ENCODE measurements around the gene DAPL1. TPM values are rescaled to one million over a fixed set of nuclear protein-coding genes. Genes with fewer than 3 reads are reported as not detected.

The DAPL1 gene
- polyA plus RNA-seq, 1 donor from 2014 or later, result 4.2 TPM

DNA sequence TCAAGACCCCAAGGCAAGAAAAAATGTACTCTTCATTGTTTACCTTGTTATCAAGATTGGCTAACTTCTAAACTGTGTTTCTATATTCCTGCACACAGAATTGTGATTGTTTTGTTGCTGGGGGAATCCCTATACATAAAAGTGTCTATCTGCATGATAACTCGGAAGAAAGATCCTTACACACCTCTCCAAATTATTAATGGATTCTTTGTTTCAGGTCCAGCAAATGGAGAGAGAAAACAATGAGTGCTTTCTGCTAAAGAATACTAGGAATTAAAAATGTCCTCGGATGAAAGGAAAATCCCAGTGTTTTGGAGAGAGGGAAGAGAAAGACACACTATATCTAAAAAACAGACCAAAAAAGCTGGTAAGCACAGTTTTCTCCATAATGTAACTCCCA lies 6.2 kb upstream of the DAPL1 start:
- no peaks in the 10 kb centered on the region for H3K36me3 ChIP-seq (ENCODE audit: insufficient read depth, low read length)
- no peak overlapping the region for H3K4me2 ChIP-seq (ENCODE audit: low read length)
- no peak for TF ChIP-seq SMC3 (conservative IDR thresholded peaks at IDR 0.05; ENCODE audit: poor library complexity)
- no peak for TF ChIP-seq EP300 (conservative IDR thresholded peaks at IDR 0.05; ENCODE audit: poor library complexity, severe bottlenecking)
- no peak for TF ChIP-seq EZH2 (IDR thresholded peaks at IDR 0.05; ENCODE audit: borderline replicate concordance, insufficient read depth, low read length, poor library complexity, severe bottlenecking)
- TF ChIP-seq, protein P1, sequence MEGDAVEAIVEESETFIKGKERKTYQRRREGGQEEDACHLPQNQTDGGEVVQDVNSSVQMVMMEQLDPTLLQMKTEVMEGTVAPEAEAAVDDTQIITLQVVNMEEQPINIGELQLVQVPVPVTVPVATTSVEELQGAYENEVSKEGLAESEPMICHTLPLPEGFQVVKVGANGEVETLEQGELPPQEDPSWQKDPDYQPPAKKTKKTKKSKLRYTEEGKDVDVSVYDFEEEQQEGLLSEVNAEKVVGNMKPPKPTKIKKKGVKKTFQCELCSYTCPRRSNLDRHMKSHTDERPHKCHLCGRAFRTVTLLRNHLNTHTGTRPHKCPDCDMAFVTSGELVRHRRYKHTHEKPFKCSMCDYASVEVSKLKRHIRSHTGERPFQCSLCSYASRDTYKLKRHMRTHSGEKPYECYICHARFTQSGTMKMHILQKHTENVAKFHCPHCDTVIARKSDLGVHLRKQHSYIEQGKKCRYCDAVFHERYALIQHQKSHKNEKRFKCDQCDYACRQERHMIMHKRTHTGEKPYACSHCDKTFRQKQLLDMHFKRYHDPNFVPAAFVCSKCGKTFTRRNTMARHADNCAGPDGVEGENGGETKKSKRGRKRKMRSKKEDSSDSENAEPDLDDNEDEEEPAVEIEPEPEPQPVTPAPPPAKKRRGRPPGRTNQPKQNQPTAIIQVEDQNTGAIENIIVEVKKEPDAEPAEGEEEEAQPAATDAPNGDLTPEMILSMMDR (IDR thresholded peaks at IDR 0.05; ENCODE audit: poor library complexity, severe bottlenecking), result no peak
- no peak for TF ChIP-seq RAD21 (conservative IDR thresholded peaks at IDR 0.05)
- no peak for TF ChIP-seq MXI1 (conservative IDR thresholded peaks at IDR 0.05; ENCODE audit: poor library complexity, severe bottlenecking)
- TF ChIP-seq TAF1 (IDR thresholded peaks at IDR 0.05; ENCODE audit: low read depth), result no peak
- TF ChIP-seq, protein P2, sequence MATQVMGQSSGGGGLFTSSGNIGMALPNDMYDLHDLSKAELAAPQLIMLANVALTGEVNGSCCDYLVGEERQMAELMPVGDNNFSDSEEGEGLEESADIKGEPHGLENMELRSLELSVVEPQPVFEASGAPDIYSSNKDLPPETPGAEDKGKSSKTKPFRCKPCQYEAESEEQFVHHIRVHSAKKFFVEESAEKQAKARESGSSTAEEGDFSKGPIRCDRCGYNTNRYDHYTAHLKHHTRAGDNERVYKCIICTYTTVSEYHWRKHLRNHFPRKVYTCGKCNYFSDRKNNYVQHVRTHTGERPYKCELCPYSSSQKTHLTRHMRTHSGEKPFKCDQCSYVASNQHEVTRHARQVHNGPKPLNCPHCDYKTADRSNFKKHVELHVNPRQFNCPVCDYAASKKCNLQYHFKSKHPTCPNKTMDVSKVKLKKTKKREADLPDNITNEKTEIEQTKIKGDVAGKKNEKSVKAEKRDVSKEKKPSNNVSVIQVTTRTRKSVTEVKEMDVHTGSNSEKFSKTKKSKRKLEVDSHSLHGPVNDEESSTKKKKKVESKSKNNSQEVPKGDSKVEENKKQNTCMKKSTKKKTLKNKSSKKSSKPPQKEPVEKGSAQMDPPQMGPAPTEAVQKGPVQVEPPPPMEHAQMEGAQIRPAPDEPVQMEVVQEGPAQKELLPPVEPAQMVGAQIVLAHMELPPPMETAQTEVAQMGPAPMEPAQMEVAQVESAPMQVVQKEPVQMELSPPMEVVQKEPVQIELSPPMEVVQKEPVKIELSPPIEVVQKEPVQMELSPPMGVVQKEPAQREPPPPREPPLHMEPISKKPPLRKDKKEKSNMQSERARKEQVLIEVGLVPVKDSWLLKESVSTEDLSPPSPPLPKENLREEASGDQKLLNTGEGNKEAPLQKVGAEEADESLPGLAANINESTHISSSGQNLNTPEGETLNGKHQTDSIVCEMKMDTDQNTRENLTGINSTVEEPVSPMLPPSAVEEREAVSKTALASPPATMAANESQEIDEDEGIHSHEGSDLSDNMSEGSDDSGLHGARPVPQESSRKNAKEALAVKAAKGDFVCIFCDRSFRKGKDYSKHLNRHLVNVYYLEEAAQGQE (IDR thresholded peaks at IDR 0.05; ENCODE audit: borderline replicate concordance), result no peak
- no peak for TF ChIP-seq POLR2AphosphoS5 (IDR thresholded peaks at IDR 0.05)

DNA sequence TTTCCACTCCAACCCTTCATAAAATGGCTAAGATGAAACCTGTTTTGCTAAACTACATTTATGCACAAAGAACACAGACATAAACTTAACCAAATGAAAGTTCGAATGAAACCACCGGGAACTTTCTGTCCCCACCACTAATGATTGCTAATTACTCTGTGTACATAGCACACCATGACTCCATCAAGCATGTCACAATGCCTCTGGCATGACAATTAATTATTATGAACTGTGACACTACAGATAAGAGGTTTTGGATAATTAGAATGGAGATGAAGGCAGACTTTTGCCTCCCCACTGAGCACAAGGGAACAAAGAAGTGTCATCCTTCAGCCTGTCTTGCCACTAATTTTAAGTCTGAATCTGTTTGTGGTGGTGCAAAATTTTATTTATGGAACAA lies 1.5 kb downstream of the DAPL1 start:
- no peaks in the 10 kb centered on the region for H3K79me2 ChIP-seq (replicated peaks; ENCODE audit: insufficient read depth, low read length)
- no peaks in the 10 kb centered on the region for H3K9me2 ChIP-seq (ENCODE audit: insufficient read depth, low read length)
- TF ChIP-seq RAD21 (conservative IDR thresholded peaks at IDR 0.05), result no peak
- TF ChIP-seq TAF1 (IDR thresholded peaks at IDR 0.05; ENCODE audit: low read depth), result no peak
- TF ChIP-seq, protein P1 (IDR thresholded peaks at IDR 0.05; ENCODE audit: poor library complexity, severe bottlenecking), result no peak
- TF ChIP-seq, protein P2 (IDR thresholded peaks at IDR 0.05; ENCODE audit: borderline replicate concordance), result no peak
- TF ChIP-seq EZH2 (IDR thresholded peaks at IDR 0.05; ENCODE audit: borderline replicate concordance, insufficient read depth, low read length, poor library complexity, severe bottlenecking), result no peak
- TF ChIP-seq POLR2AphosphoS5 (IDR thresholded peaks at IDR 0.05), result no peak
- no peak for TF ChIP-seq MXI1 (conservative IDR thresholded peaks at IDR 0.05; ENCODE audit: poor library complexity, severe bottlenecking)
- no peaks in the 10 kb centered on the region for H3K36me3 ChIP-seq (ENCODE audit: insufficient read depth, low read length)
- no peaks in the 10 kb centered on the region for H3K9me3 ChIP-seq (ENCODE audit: low read length)
- H2AFZ ChIP-seq (ENCODE audit: low read depth, low read length), result no peak overlapping the region
- no peak overlapping the region for H3K9ac ChIP-seq (ENCODE audit: low read length)
- no peaks in the 10 kb centered on the region for H3K27me3 ChIP-seq (ENCODE audit: insufficient read depth, low read depth, low read length)
- no peaks in the 10 kb centered on the region for H4K20me1 ChIP-seq (ENCODE audit: insufficient read depth)
- H3K4me3 ChIP-seq (ENCODE audit: low read length), result no peak overlapping the region
- no peak overlapping the region for H3K27ac ChIP-seq (ENCODE audit: low read length)
- H3K4me2 ChIP-seq (ENCODE audit: low read length), result no peak overlapping the region
- no peaks in the 10 kb centered on the region for H3F3A ChIP-seq (ENCODE audit: insufficient read depth, low read length, poor library complexity, severe bottlenecking)

More for the DNA sequence above, 6.2 kb upstream of the DAPL1 start:
- Histone ChIP-seq H3K9me2 (ENCODE audit: insufficient read depth, low read length) (no peaks in the 10 kb centered on the region), H3K9me3 (ENCODE audit: low read length) (peaks cover 4% of the 10 kb centered on the region), H3K27me3 (ENCODE audit: insufficient read depth, low read depth, low read length) (no peaks in the 10 kb centered on the region), H3K79me2 (replicated peaks; ENCODE audit: insufficient read depth, low read length) (no peaks in the 10 kb centered on the region), H3K27ac (ENCODE audit: low read length) (no peak overlapping the region), H3K4me3 (ENCODE audit: low read length) (no peak overlapping the region), H3K9ac (ENCODE audit: low read length) (no peak overlapping the region), H2AFZ (ENCODE audit: low read depth, low read length) (no peak overlapping the region), H4K20me1 (ENCODE audit: insufficient read depth) (no peaks in the 10 kb centered on the region), H3F3A (ENCODE audit: insufficient read depth, low read length, poor library complexity, severe bottlenecking) (no peaks in the 10 kb centered on the region)
